ENCODE results near the gene CARTPT. TPM values are rescaled to one million over a fixed set of nuclear protein-coding genes. Genes with fewer than 3 reads are reported as not detected.

Gene CARTPT
- total and polyA plus RNA-seq, 8 donors = 0.82 TPM; not detected in 7

DNA sequence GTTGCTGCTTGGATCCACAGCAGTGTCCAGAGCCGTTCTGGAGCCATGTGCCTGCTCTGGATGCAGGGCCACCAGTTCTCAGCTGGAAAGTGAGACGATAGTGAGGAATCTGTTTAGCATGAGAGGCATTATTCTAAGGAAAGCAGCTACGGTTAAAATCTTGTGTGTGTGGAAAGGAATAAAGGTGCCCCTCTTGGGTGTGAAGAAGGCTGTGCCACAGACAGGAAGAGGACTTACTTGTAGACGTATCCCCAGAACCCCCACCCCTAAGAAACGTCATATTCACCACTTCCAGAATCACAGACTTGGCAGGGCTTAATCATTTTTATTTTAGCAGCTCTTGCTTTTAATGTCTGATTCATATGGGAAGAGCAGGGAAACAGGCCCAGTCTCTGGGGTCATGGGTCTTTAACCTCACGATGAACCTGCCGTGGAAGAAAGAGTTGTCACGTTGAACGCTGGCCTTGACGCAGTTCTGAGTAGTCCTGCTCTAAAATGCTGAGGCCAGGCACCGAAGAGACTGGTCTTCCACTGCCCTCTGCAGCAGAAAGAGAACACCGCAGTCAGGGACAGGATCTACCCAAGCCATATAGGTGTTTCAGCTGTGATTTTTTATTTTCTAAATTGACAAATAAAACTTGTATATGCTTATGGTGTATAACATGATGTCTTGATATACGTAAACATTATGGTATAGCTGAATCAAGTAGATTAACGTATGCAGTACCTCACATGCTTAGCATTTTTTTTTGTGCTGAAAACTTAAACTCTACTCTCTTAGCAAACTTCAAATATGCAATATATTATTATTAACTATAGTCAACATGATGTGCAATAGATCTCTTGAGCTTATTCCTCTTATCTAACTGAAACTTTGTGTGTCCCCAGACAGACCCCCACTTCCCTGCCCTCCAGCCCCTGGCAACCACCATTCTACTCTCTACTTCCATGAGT, 38.8 kb downstream of the CARTPT start:
- WGBS, 2 donors = 11 to 15% methylated on average over 14 of the region's 14 CpGs
- no peak overlapping the region for H3K27ac ChIP-seq

DNA sequence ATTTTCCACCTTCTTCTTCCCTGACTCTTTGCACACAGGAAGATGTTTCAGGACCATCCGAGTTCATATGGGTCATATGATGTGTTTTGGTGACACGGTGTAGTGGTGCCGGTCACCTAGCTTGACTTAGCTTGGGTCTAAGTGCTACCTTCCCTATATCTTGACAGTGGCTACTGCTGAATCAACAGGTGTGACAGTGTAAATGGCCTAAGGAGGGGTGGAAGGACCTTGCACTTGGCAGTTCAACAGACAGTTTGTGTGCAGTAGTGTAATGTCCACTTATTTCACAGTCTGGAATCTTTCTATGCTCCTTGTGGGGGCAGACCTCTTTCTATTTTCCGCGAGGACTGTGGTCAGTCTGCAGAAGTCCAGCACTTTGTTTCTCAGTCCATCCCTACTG, 43.8 kb downstream of the CARTPT start:
- Histone ChIP-seq H3K27ac (no peak overlapping the region), H3K36me3 (no peaks in the 10 kb centered on the region), H3K4me3 (no peak overlapping the region), H3K27me3 (no peaks in the 10 kb centered on the region), H3K4me1 (peaks cover 0 to under 1% (median 0%) of the 10 kb centered on the region in 3 donors), H3K9me3 (no peaks in the 10 kb centered on the region)
- ATAC-seq (no peak), FAIRE-seq (no peak), DNase-seq (no peak)
- WGBS, 2 donors = 77 to 88% methylated on average over 5 of the region's 5 CpGs
- intact Hi-C loops (cut with DNase I) = no loop called here
- TF ChIP-seq, protein P1, sequence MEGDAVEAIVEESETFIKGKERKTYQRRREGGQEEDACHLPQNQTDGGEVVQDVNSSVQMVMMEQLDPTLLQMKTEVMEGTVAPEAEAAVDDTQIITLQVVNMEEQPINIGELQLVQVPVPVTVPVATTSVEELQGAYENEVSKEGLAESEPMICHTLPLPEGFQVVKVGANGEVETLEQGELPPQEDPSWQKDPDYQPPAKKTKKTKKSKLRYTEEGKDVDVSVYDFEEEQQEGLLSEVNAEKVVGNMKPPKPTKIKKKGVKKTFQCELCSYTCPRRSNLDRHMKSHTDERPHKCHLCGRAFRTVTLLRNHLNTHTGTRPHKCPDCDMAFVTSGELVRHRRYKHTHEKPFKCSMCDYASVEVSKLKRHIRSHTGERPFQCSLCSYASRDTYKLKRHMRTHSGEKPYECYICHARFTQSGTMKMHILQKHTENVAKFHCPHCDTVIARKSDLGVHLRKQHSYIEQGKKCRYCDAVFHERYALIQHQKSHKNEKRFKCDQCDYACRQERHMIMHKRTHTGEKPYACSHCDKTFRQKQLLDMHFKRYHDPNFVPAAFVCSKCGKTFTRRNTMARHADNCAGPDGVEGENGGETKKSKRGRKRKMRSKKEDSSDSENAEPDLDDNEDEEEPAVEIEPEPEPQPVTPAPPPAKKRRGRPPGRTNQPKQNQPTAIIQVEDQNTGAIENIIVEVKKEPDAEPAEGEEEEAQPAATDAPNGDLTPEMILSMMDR (IDR thresholded peaks at IDR 0.05) = no peak

More for the DNA sequence above, 38.8 kb downstream of the CARTPT start:
- H3K36me3 ChIP-seq = no peaks in the 10 kb centered on the region
- ATAC-seq (peak; percentile 85 to 100 (median 100)), FAIRE-seq (no peak), DNase-seq (peak in 4 of 6 donors; percentile 27 to 62 (median 36))
- intact Hi-C loops (cut with DNase I) = loop anchor here in 1 of 3 donors (10.0 kb wide), 1 partner anchor 283 kb away; no protein-coding TSS in a partner anchor
- TF ChIP-seq, protein P1 (IDR thresholded peaks at IDR 0.05) = peak in 3 of 4 donors; percentile 18 to 56 (median 54)
- no peaks in the 10 kb centered on the region for H3K27me3 ChIP-seq
- peak overlapping the region in 1 of 4 donors; percentile 10 for H3K4me3 ChIP-seq
- peaks cover 0 to 3% (median 0%) of the 10 kb centered on the region in 3 donors for H3K4me1 ChIP-seq
- H3K9me3 ChIP-seq = no peaks in the 10 kb centered on the region

DNA sequence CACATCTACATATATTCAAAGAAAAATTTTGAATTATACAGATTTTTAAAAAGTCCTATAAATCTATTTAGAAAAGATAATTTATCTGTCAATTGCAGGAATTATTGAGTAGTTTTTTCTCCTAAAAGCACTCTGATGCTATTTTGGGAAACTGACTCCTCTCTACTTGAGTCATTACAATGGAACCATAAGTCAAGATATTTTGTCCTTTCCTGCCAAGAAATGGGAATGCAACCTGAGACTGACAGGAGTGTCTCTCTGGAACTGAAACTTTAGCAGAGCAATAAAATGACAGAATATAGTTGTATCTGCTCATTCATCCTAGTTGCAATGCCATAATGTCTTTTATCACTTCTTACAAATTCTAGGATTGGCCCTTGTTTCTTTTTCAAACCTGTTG, 48.6 kb downstream of the CARTPT start:
- no peak for DNase-seq
- Histone ChIP-seq H3K4me3 (no peak overlapping the region), H3K36me3 (no peaks in the 10 kb centered on the region), H3K27me3 (no peaks in the 10 kb centered on the region), H3K9me3 (no peaks in the 10 kb centered on the region), H3K4me1 (no peaks in the 10 kb centered on the region), H3K27ac (no peak overlapping the region)
- ATAC-seq = no peak
- intact Hi-C loops (cut with DNase I) = no loop called here
- TF ChIP-seq, protein P1 (IDR thresholded peaks at IDR 0.05) = no peak
- no peak for FAIRE-seq

- no peaks in the 10 kb centered on the region for H3K36me3 ChIP-seq
- TF ChIP-seq, protein P1 (IDR thresholded peaks at IDR 0.05) = no peak
- ATAC-seq (no peak), DNase-seq (no peak), FAIRE-seq (no peak)
- H3K4me1 ChIP-seq = no peaks in the 10 kb centered on the region
- H3K27me3 ChIP-seq = no peaks in the 10 kb centered on the region
- H3K27ac ChIP-seq = no peak overlapping the region
- H3K4me3 ChIP-seq = no peak overlapping the region
- no peaks in the 10 kb centered on the region for H3K9me3 ChIP-seq
- intact Hi-C loops (cut with DNase I) = no loop called here
Measured at GRCh38 chr5:71769287-71769686, 50.2 kb downstream of the CARTPT start.

- intact Hi-C loops (cut with DNase I) = no loop called here
- TF ChIP-seq, protein P1 (IDR thresholded peaks at IDR 0.05) = no peak
Measured at GRCh38 chr5:71770381-71770780, 51.3 kb downstream of the CARTPT start.

More at GRCh38 chr5:71770381-71770780, 51.3 kb downstream of the CARTPT start:
- FAIRE-seq (no peak), ATAC-seq (no peak), DNase-seq (no peak)
- Histone ChIP-seq H3K27ac (no peak overlapping the region), H3K9me3 (no peaks in the 10 kb centered on the region), H3K4me3 (no peak overlapping the region), H3K27me3 (no peaks in the 10 kb centered on the region), H3K36me3 (no peaks in the 10 kb centered on the region), H3K4me1 (no peaks in the 10 kb centered on the region)

Data from pancreas (tissue), 10 donors.